H1 (cell line): ENCODE results near the gene DNAJB8. TPM values are rescaled to one million over a fixed set of nuclear protein-coding genes. Genes with fewer than 3 reads are reported as not detected.

Source experiments
- ASH2L ChIP-seq: fragments of 200-600, 300-600 bp; sonication (generic); IDR thresholded peaks from one replicate; pipeline ENCODE4 v1.7.1; 2017; ENCODE audit warnings: low read length
- BACH1 ChIP-seq: IDR thresholded peaks from 2 replicates; pipeline ENCODE4 v1.6.1; 2012; ENCODE audit warnings: low read length, improper control_type of control experiment
- CREB1 ChIP-seq: IDR thresholded peaks from 2 replicates; pipeline ENCODE4 v1.6.1; 2012; ENCODE audit warnings: inconsistent platforms
- EGR1 ChIP-seq: IDR thresholded peaks from 2 replicates; pipeline ENCODE4 v1.6.1; 2011; ENCODE audit warnings: low read depth, low read length, borderline replicate concordance
- GABPA ChIP-seq: IDR thresholded peaks from 2 replicates; pipeline ENCODE4 v1.6.1; 2011; ENCODE audit warnings: mild to moderate bottlenecking, low read length, moderate library complexity, borderline replicate concordance; ENCODE audit not compliant: insufficient read depth
- KDM1A ChIP-seq: fragments of 200-600, 300-600 bp; sonication (generic); IDR thresholded peaks from 2 replicates; pipeline ENCODE4 v1.7.1; 2016; ENCODE audit warnings: mild to moderate bottlenecking, low read length, borderline replicate concordance
- KDM4A ChIP-seq: IDR thresholded peaks from one replicate; pipeline ENCODE4 v1.7.1; 2012; ENCODE audit warnings: low read depth, mild to moderate bottlenecking, moderate library complexity, low read length, inconsistent platforms; ENCODE audit not compliant: severe bottlenecking
- NRF1 ChIP-seq: IDR thresholded peaks from 2 replicates; pipeline ENCODE4 v1.6.1; 2011; ENCODE audit warnings: mild to moderate bottlenecking, low read depth, low read length, improper control_type of control experiment
- RAD21 ChIP-seq, 2 experiments: IDR thresholded peaks in 1 of 2; conservative IDR thresholded peaks in 1 of 2; 2 replicates each; pipeline ENCODE4 v1.6.1; 2011; ENCODE audit warnings: low read depth in 2 of 2, low read length in 2 of 2, improper control_type of control experiment in 1 of 2, inconsistent platforms in 1 of 2, mild to moderate bottlenecking in 1 of 2, moderate library complexity in 1 of 2
- SP4 ChIP-seq: IDR thresholded peaks from 2 replicates; pipeline ENCODE4 v1.6.1; 2012; ENCODE audit warnings: low read length, inconsistent platforms
- SUZ12 ChIP-seq: fragments of 200-600 bp; sonication (generic); IDR thresholded peaks from 2 replicates; pipeline ENCODE4 v1.6.1; 2012; ENCODE audit warnings: mild to moderate bottlenecking, inconsistent platforms, low read length, moderate library complexity, mixed read lengths
- TAF1 ChIP-seq: IDR thresholded peaks from 2 replicates; pipeline ENCODE4 v1.6.1; 2011; ENCODE audit warnings: mild to moderate bottlenecking, low read depth, low read length
- TEAD4 ChIP-seq: IDR thresholded peaks from 2 replicates; pipeline ENCODE4 v1.6.1; 2012; ENCODE audit warnings: low read depth, low read length, inconsistent platforms, mixed read lengths
- polyA plus RNA-seq, 7 experiments: library from polyadenylated mRNA; depleted of rRNA in 3 of 7; stranded (reverse) in 5 of 7; unstranded in 2 of 7; fragments of >200 nt in 5 of 7; fragments of 200-250 nt in 2 of 7; gene quantifications; 1 replicate in 5 of 7; 2 replicates in 1 of 7; 4 replicates in 1 of 7; pipeline versions ENCODE4 v1.2.1 to v1.2.3, GENCODE V29; 2011 to 2013; ENCODE audit warnings: missing spikeins in 2 of 7, mixed read lengths in 2 of 7
- total RNA-seq: library from RNA; stranded (reverse); fragmentation: NEBNext Ultra II Directional; extraction: Animal tissue kit (Norgen Biotek cat#: 25700); gene quantifications from 2 replicates; pipeline ENCODE4 v1.2.1, GENCODE V29; 2021
- TF ChIP-seq, protein P1 (sequence below): IDR thresholded peaks from 2 replicates; pipeline ENCODE4 v1.6.1; 2011; ENCODE audit warnings: low read depth, mild to moderate bottlenecking, low read length; ENCODE audit not compliant: insufficient read depth
- TF ChIP-seq, protein P2 (sequence below): IDR thresholded peaks from 2 replicates; pipeline ENCODE4 v1.6.1; 2011; ENCODE audit warnings: low read length, improper control_type of control experiment
- TF ChIP-seq, protein P3 (sequence below), 3 experiments: IDR thresholded peaks; 1 replicate in 2 of 3; 2 replicates in 1 of 3; pipeline versions ENCODE4 v1.5.1 to v1.6.1; 2011; ENCODE audit warnings: low read length in 3 of 3, mild to moderate bottlenecking in 3 of 3, inconsistent platforms in 2 of 3, low read depth in 1 of 3, moderate library complexity in 1 of 3; ENCODE audit not compliant: insufficient read depth in 1 of 3; ENCODE audit errors: control extremely low read depth in 1 of 3

The DNAJB8 gene
- total and polyA plus RNA-seq, 2 of the 8 experiments (the other 6 are each of a cell fraction or from before 2014, with no cell fraction given) = not detected

DNA sequence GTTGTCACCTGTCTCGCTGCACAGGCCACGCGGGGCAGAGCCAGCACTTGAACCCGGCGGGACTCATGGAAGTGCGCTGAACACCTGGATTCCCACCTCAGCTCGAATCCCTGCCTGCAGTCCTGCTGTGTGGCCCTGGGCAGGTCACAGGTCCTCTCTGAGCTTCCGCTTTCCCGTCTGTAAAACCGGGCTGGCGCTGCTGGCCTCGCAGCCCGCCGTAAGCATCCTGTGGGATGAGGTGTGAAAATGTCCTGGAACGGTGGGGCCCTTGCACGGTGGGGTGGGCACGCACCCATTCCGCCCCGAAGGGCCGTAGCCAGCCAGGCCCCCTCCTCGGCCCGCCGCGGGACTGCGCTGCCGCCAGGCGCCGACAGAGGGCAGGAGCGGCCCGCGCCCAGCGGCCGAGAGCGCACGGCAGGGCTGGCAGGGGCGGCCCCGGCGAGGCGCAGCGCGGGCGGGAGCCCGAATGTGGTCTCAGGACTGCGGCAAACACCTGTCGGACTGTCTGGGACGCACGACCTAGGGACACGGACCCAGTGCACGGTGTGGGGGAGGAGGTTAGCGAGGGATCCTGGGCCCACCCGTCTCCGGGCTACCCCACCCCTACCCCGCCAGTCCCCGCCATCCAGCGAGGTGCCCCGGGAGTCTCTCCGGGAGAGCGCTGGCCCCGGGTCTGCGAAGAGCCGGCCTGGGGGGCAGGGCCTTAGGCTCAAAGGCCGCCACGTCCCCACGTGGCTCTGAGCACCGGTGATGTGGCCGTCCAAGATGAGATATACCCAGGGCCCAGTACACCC is 40.4 kb downstream of the DNAJB8 start (continued):
- TF ChIP-seq RAD21 (IDR thresholded peaks at IDR 0.05 in 1 of 2, conservative IDR thresholded peaks at IDR 0.05 in 1 of 2; ENCODE audit: low read depth in 2 of 2, low read length in 2 of 2) = peak; percentile 76 to 96
- no peak for TF ChIP-seq SP4
- no peak for TF ChIP-seq NRF1
- TF ChIP-seq, protein P1, sequence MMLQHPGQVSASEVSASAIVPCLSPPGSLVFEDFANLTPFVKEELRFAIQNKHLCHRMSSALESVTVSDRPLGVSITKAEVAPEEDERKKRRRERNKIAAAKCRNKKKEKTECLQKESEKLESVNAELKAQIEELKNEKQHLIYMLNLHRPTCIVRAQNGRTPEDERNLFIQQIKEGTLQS = no peak
- TF ChIP-seq TEAD4 = no peak
- TF ChIP-seq EGR1 = no peak
- no peak for TF ChIP-seq TAF1
- TF ChIP-seq KDM4A = peak; percentile 30
- TF ChIP-seq KDM1A = peak; percentile 46; the same call in 1 of the 2 replicates
- no peak for TF ChIP-seq CREB1
- peak; percentile 40; the same call in 1 of the 2 replicates for TF ChIP-seq GABPA
- TF ChIP-seq BACH1 = no peak
- TF ChIP-seq SUZ12 = peak; percentile 48; the same call in 1 of the 2 replicates
- no peak for TF ChIP-seq ASH2L
- TF ChIP-seq, protein P2, sequence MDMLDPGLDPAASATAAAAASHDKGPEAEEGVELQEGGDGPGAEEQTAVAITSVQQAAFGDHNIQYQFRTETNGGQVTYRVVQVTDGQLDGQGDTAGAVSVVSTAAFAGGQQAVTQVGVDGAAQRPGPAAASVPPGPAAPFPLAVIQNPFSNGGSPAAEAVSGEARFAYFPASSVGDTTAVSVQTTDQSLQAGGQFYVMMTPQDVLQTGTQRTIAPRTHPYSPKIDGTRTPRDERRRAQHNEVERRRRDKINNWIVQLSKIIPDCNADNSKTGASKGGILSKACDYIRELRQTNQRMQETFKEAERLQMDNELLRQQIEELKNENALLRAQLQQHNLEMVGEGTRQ = no peak
- TF ChIP-seq, protein P3, sequence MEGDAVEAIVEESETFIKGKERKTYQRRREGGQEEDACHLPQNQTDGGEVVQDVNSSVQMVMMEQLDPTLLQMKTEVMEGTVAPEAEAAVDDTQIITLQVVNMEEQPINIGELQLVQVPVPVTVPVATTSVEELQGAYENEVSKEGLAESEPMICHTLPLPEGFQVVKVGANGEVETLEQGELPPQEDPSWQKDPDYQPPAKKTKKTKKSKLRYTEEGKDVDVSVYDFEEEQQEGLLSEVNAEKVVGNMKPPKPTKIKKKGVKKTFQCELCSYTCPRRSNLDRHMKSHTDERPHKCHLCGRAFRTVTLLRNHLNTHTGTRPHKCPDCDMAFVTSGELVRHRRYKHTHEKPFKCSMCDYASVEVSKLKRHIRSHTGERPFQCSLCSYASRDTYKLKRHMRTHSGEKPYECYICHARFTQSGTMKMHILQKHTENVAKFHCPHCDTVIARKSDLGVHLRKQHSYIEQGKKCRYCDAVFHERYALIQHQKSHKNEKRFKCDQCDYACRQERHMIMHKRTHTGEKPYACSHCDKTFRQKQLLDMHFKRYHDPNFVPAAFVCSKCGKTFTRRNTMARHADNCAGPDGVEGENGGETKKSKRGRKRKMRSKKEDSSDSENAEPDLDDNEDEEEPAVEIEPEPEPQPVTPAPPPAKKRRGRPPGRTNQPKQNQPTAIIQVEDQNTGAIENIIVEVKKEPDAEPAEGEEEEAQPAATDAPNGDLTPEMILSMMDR (IDR thresholded peaks at IDR 0.05; ENCODE audit: control extremely low read depth in 1 of 3, insufficient read depth in 1 of 3, low read depth in 1 of 3, low read length in 3 of 3) = peak in 2 of 3 experiments; percentile 96 to 97; a peak in 3 of 4 replicates
